ENCODE data around the gene CDH12.

The CDH12 gene

GRCh38 chr5:22837803-22838202 is 15.3 kb downstream of the CDH12 start:
- TF ChIP-seq POU6F1 (CRISPR knock-in tag; IDR thresholded peaks at IDR 0.05; ENCODE audit: borderline replicate concordance, low read depth) (no peak), TCF4 (CRISPR knock-in tag; IDR thresholded peaks at IDR 0.05; ENCODE audit: borderline replicate concordance) (no peak), TSHZ2 (CRISPR knock-in tag; IDR thresholded peaks at IDR 0.05) (no peak), TOX (CRISPR knock-in tag; IDR thresholded peaks at IDR 0.05; ENCODE audit: borderline replicate concordance) (no peak)
- ATAC-seq: no peak

GRCh38 chr5:22835686-22836085 is 17.5 kb downstream of the CDH12 start:
- no peak for ATAC-seq
- TF ChIP-seq ZNF565 (CRISPR knock-in tag; conservative IDR thresholded peaks at IDR 0.05; ENCODE audit: low read depth) (no peak), GLIS3 (CRISPR knock-in tag; IDR thresholded peaks at IDR 0.05) (no peak), ZFP3 (CRISPR knock-in tag; IDR thresholded peaks at IDR 0.05) (no peak), TSHZ2 (CRISPR knock-in tag; IDR thresholded peaks at IDR 0.05) (no peak), ZNF70 (CRISPR knock-in tag; IDR thresholded peaks at IDR 0.05) (no peak), TOX (CRISPR knock-in tag; IDR thresholded peaks at IDR 0.05; ENCODE audit: borderline replicate concordance) (no peak), ZNF8 (CRISPR knock-in tag; IDR thresholded peaks at IDR 0.05) (no peak), TCF4 (CRISPR knock-in tag; IDR thresholded peaks at IDR 0.05; ENCODE audit: borderline replicate concordance) (no peak), ZC3H10 (CRISPR knock-in tag; IDR thresholded peaks at IDR 0.05) (no peak), ARNTL (CRISPR knock-in tag; IDR thresholded peaks at IDR 0.05; ENCODE audit: borderline replicate concordance, low read depth) (no peak)

- ATAC-seq: no peak
- no peak for TF ChIP-seq CSRNP3 (CRISPR knock-in tag; IDR thresholded peaks at IDR 0.05)
Observed at GRCh38 chr5:22793463-22793862, 59.7 kb downstream of the CDH12 start.

GRCh38 chr5:22787807-22788206 is 65.3 kb downstream of the CDH12 start:
- ATAC-seq: no peak
- no peak for TF ChIP-seq ZC3H10 (CRISPR knock-in tag; IDR thresholded peaks at IDR 0.05)
- TF ChIP-seq ZNF70 (CRISPR knock-in tag; IDR thresholded peaks at IDR 0.05): no peak
- TF ChIP-seq CREB5 (CRISPR knock-in tag; IDR thresholded peaks at IDR 0.05; ENCODE audit: low read depth): no peak
- no peak for TF ChIP-seq CSRNP3 (CRISPR knock-in tag; IDR thresholded peaks at IDR 0.05)
- no peak for TF ChIP-seq ZNF565 (CRISPR knock-in tag; conservative IDR thresholded peaks at IDR 0.05; ENCODE audit: low read depth)
- TF ChIP-seq ESRRG (CRISPR knock-in tag; IDR thresholded peaks at IDR 0.05): no peak
- no peak for TF ChIP-seq TOX (CRISPR knock-in tag; IDR thresholded peaks at IDR 0.05; ENCODE audit: borderline replicate concordance)
- no peak for TF ChIP-seq RARB (CRISPR knock-in tag; IDR thresholded peaks at IDR 0.05)
- no peak for TF ChIP-seq SNAI2 (CRISPR knock-in tag; IDR thresholded peaks at IDR 0.05)
- no peak for TF ChIP-seq TCF4 (CRISPR knock-in tag; IDR thresholded peaks at IDR 0.05; ENCODE audit: borderline replicate concordance)
- no peak for TF ChIP-seq PPARA (CRISPR knock-in tag; IDR thresholded peaks at IDR 0.05; ENCODE audit: borderline replicate concordance)
